Stimulated activated CD8-positive, alpha-beta memory T cell treated with anti-CD3 and anti-CD28 coated beads, Interleukin-15, amount 100 ng/mL, for 4 hours (primary cell): Measurements from ENCODE around the gene TCERG1L.

Source experiments
- DNase-seq, 2 donors: peaks; one replicate each; pipeline ENCODE4 v3.0.0-alpha.2; 2020; ENCODE audit warnings: low read depth in 2 of 2

Gene TCERG1L

DNA sequence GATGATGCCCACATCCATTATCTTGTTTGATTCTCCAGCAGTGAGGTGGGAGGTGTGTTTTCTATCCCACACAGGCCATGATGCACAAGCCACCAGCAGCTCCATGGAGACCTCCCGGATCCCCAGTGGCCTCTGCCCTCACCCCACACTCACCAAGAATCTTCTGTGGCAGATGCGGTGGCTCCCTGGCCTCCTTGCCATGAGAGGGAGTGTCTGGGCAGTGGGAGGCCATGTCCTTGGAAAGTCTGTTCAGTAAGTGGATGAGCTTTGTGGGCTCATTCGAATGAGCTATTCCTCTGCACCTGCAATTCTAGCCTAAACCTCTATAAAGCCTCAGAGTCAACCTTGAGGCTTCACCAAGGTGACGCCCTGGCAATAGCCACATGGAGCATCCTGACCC, 243.8 kb downstream of the TCERG1L start:
- DNase-seq = no peak

DNA sequence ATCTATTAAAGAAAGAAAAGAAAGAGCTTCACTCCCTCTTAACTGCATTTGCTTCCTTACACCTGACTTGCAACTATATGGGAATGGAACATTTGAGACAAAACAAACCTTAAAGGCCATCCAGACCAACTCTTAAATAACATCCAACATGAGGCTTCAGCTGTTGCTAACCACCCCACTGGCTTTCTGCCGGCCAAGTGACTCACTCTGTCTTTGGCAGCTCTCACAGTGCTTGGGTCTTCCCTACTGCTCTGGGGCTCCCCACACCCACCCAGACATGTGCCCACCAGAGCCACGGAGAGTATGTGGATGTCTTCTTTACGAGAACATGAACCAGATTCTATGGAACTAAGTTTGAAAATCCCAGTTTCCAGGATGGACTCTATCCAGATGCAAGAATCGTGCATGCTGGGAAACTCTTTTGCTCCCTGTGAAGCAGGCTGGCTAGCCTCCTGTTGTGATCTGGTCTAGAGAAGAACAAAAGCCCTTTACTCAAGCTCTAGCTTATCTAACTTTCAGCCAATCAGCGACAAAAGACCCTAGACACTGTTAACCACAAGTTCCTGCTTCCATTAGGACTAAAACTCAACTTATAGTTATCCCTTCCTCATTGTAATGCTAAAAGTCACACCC, 245.7 kb downstream of the TCERG1L start:
- DNase-seq = no peak

DNA sequence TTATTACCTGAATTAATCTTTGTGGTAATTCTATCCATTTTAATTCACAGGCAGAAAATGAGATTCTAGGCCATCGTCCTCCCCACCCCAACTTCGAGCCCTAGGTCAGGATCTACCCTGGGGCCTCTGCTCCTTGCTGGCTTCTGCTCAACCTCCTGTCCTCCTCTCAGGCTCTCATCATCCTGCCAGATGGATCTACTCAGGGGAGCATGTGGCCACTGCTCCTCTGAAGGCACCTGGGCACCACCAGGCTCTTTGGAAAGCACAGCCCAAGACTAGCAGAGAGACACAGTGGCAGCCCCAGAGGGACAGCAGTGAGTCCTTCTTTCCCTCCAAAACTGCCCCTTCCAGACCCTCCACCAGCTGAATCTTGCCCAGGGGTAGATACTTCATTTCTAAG, 248.2 kb downstream of the TCERG1L start:
- DNase-seq = no peak

DNA sequence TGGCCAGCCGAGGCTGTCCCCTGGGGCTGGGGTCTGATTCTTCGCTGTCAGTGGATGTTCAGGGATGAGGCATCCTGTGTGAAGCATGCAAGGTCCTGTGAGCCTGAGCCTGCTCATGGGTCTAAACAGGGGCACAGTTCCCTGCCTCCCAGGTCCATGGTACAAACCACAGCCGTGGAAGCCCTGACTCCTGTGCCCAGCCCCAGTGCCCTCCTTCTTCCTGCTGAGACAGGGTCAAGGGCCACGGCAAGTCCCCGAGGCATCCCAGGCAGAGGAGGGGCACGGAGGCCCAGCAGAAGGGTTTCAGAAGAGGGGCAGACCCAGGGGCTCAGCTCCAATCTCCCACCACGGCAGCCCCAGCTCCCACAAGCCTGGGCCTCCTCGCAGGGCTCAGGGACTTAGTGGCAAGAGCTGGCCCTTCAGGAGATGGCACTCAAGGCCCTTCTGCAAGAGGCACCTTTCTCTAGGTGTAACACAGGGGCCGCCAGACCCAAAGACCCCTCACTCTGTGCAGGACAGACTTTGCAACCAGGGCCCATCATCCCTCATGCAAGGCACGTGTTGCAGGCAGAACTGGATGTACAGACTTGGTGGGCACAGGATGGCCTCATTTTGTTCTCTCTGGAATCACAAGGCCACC, 248.8 kb downstream of the TCERG1L start:
- DNase-seq = no peak

DNA sequence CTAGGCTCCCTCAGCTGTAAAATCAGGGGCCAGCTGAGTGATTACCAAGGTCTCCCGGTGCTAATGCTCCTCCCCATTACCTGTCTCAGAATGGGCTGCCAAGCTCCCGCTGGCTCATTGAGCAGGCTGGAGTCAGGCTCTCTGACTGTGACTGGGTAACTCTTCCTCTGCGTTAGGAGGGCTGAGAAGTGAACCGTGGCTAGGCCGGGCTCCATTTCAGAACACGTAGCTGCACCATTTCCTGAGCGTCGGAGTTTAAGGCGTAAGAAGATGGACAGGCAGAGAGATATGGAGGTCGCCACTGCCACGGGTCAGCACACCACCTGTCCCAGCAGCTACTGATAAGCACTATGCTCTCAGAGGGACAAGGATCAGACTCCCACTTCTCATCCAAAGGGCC, 250.3 kb downstream of the TCERG1L start:
- no peak for DNase-seq

DNA sequence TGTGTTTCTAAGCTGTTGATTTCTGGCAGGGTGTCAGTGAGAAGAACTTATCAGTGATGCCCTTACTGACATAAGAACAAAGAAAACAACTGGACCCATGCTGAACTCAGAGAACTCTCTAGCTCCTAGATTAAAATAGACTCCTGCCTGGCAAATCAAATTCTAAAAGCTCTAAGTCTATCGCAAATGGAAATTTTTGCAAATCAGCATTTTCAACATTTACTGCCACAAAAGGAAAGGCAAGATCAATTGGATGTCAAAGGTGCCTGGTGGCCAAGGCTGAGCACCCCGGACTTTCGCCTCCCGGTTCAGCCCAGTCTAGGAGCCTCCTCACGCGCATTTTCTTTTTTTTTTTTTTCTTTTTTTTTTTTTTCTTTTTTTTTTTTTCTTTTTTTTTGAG, 251.6 kb downstream of the TCERG1L start:
- DNase-seq = no peak

DNA sequence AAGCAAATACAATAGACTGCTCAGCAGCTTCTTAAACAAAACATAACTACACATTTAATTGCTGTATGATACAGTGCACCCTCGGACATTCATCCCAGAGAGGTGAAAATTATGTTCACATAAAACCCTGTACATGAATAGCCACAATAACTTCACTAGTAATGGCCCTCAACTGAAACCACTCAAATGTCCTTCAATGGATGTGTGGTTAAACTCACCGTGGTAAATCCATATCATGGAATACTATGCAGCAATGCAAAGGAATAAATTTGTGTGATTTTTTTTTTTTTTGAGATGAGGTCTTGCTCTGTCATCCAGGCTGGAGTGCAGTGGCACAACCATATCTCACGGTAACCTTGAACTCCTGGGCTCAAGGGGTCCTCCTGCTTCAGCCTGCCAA, 252.7 kb downstream of the TCERG1L start:
- no peak for DNase-seq

DNA sequence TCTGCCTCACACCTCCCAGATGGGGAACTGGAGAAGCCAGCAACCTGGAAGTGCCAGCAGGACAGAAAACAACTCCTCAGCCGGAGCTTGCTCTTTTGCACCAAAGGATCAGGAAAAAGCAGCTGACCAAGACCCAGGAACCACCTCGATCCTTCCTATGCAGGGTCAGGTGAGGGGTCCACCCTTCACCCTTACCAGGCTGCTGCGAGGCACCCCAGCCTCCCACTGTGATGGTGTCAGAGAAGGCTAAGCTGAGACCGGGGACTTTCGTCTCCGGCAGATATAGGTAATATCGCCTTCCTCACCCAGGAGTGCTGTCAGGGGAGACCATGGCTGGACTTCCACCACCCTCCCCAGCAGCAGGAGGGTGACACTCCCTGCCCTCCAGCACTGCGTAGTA, 254.7 kb downstream of the TCERG1L start:
- no peak for DNase-seq

DNA sequence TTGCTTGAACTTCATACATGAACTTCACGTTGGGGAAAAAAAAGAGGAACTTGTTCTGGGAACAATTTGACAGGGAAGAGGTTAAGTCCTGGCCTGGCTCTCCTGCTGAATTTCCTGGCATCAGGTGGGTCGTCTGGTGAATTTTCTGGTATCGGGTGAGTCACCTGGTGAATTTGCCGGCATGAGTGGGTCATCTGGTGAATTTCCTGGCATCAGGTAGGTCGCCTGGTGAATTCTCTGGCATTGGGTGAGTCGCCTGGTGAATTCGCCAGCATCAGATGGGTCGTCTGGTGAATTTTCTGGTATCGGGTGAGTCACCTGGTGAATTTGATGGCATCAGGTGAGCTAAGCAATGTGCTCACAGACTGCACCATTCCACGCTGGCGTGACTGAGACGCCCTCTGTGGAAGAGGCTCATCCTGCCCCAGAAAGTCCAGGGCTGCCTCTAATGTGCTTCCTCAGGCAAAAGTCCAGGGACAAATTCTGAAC, 255.4 kb downstream of the TCERG1L start:
- no peak for DNase-seq

DNA sequence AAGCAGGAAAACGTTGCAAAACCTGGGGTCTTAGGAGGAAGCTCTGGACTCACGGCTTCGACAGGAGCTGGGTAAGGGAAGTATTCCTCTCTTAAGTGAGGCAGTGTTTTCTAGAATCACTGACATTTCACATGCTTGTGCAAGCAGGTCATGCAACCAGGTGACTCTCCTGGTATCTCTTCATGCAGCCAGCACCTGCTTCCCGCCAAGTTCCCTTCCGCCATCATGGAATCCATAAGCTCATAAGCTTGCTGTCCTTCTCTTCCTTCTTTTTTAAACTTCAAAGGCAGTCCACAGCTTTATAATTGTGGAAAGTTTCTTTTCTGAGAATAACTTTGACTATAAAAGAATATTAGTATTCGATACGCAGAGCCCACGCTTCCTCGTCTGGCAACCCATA, 256.1 kb downstream of the TCERG1L start:
- no peak for DNase-seq

DNA sequence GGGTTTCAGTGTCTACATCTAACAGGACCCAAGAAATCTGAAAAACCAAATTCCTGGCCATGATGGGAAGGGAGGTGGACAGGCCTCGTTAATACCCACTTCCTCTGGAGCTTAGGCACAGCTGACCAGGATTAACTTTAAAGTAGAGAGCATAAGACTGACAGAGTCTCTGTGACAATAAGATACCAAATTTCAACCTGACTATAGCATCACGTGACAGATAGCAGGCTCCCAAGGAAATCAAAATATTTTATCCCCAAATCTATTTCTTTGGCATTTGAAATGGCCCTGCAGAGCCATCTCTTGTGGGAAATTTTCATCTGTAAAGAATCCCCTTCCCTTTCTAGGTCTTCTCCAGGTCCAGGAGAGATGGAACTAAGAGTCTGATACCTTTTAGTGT, 258.3 kb downstream of the TCERG1L start:
- DNase-seq = no peak

DNA sequence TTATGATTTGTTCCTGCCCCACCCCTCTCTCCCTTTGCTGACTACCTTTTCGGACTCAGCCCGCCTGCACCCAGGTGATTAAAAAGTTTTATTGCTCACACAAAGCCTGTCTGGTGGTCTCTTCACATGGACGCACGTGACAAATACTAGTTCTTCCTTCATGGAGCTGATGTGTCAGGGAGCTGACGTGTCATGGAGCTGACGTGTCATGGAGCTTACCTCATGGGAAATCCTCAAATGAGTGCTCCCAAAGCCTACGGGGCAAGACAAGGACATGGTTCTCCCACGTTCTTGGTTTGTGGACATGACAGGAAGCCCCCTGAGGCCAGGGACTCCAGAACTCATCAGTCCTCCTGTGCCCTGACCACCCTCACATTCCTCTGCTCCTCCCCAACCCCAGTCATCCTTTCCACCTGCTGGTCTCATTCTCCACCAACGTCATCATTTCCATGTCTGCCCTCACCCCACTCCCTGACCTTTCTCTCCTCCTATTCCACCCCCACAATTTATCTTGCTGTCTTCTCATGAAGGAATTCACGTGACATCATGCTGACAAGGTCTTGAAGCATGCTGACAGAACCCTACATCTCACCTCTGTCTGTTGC, 261.3 kb downstream of the TCERG1L start:
- DNase-seq = no peak

DNA sequence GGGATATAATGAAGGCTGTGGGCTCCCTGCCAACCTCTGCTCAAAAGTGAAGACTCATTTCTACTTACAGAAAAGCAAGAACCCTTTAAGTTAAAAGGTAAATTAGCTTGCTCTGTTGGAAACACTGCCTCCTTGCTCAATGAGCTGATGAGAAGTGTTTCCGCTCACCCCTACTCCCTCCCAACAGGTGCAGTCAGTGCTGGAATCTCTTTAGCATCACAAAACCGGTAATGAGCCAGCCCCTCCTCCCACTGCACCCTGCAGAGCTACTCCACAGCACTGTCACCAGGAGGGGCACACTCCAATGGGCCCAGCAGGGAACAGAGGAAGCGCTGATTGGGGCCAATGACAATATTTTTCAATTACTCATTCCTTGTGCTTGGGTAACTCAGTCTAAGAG, 262.5 kb downstream of the TCERG1L start:
- DNase-seq = no peak

DNA sequence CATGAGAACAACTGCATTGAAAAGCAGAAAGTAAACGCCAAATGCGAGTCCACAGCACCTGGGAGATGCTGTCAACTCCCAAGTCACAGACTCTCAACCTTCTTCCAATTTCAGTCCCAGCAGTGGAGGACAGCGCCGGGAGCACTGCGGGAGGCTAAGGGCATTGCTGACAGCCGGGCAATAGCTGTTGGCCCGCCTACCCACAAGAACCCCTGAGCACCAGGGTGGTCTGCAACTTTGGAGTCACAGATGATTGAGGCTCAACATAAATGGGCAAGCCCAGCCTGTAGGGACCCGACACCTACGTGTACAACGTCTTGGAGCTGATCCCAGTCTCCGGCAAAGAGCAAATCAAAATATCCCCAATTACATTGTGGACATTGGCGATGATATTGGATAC, 262.9 kb downstream of the TCERG1L start:
- DNase-seq = no peak

DNA sequence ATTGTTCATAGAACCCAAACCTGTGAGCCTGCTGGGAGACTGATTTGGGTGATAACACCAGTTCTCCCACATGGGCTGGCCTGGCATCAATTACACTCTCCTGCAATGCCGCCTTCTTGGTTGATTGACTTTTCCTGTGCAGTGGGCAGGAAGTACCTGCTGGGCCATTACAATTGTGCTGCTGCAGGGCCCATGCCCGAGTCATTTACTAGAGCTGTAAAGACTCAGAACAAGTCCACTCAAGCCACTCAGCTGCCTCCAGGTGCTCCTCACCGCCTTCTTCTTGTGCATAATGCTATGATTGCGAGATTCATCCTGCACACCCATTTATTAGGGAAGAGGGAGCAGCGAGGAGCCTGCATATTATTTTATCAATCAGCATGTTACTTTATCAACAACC, 264.0 kb downstream of the TCERG1L start:
- no peak for DNase-seq

DNA sequence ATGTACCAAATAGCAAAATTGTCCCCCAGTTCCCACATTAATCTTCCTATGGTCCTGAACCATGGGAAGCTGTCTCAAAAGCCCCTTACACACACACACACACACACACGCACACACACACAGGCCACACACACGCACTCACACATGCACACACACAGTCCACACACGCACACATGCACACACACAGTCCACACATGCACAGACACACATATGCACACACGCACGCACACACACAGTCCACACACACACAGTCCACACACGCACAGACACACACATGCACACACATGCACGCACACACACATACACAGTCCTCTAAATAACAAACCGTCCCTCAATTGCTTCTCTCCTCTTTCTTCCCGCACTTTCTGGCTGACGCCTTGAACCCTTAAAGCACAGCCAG, 265.3 kb downstream of the TCERG1L start:
- DNase-seq = no peak

DNA sequence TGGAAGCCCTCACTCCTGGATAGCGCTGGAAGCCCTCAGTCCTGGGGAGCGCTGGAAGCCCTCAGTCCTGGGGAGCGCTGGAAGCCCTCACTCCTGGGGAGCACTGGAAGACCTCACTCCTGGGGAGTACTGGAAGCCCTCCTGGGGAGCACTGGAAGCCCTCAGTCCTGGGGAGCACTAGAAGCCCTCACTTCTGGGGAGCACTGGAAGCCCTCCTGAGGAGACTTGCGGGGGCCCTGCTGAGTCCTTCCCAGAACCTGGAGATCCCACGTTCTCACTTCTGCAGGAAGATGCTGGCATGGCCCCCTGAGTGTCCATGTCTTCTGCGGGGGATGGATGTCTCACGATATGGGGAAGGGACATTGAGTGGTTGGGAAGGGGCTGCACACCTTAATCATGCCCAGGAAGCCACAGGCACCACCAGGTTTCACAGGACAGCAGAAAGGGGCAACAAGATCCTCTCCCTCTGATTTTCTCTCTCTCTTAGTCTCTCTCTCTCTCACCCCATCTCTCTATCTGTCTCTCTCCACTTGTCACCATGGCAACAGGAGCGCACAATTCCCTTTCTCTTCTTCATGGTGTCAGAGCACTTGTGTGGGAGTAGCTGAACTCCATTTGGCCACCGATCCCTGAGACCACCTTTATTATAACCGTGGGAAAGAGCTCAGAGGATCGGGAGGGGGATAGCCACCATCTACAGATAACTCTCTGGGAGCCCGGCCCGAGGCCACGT, 267.0 kb downstream of the TCERG1L start:
- DNase-seq = no peak

DNA sequence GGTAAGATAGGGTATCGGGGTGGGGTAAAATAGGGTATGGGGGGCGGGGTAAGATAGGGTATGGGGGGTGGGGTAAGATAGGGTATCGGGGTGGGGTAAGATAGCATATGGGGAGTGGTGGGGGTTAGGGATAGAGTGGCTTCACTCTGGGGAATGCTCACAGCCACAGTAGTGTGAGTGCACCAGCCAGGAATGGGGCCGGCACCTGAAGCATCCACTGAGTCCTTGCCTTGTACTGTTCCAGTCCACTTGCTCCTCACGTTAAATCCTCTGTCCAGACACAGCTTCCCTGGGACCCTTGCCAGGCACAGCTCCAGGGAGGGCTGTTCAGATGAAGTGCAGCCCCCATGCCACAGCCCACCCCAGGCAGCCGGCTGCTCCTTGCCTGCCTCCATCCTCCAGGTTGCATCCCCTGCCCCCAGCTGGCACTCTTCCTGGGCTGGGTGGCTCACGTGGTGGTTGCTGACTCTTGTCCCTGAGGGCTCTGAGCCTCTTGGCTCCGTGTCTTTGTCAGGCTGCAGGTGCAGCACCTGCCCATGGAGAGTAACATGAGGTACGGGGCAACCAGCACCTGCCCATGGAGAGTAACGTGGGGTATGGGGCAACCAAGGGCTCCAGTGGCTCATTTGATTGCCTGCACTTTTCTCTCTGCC, 268.4 kb downstream of the TCERG1L start:
- DNase-seq = no peak
